Fibroblast of villous mesenchyme (primary cell): ENCODE results near the gene AMOTL1. TPM values are rescaled to one million over a fixed set of nuclear protein-coding genes. Genes with fewer than 3 reads are reported as not detected.
A peak's percentile ranks its signal among the peaks of the same experiment; 100 is the strongest.

Experiments used
- DNase-seq: peaks from one replicate; pipeline ENCODE4 v3.0.0-alpha.2; 2010; ENCODE audit warnings: low read depth
- H3K4me3 ChIP-seq: 2 replicates; pipeline ENCODE4 v1.5.1; 2011; ENCODE audit warnings: low read depth, mild to moderate bottlenecking, low read length
- total RNA-seq: library from RNA; depleted of rRNA; stranded (reverse); fragments of >200 nt; gene quantifications from 2 replicates; pipeline ENCODE4 v1.2.3, GENCODE V29; 2012
- TF ChIP-seq, protein P1 (sequence below): IDR thresholded peaks from 2 replicates; pipeline ENCODE4 v1.5.1; 2012; ENCODE audit warnings: low read depth, mild to moderate bottlenecking, low read length; ENCODE audit not compliant: insufficient read depth

Gene AMOTL1
- total RNA-seq, 1 donor, result 25.9 TPM

DNA sequence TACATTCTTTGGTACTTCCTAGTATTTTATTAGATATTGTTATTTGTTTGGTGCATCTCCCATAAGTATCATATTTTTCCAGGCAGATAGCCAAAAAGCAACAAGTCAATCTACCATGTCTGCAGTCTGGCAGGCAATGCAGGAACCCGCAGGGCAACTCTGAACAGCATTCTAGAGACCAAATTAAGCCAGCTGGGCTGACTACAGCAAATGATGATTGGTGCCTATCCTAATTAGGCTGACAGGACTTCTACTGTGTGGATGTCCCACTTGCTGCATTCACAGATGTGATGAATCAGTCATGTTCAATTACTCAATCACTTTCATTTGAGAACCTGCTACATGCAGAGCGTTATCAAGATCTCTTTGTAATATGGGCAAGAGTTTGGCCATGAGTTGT is 40.3 kb upstream of the AMOTL1 start:
- H3K4me3 ChIP-seq, result no peak overlapping the region
- TF ChIP-seq, protein P1, sequence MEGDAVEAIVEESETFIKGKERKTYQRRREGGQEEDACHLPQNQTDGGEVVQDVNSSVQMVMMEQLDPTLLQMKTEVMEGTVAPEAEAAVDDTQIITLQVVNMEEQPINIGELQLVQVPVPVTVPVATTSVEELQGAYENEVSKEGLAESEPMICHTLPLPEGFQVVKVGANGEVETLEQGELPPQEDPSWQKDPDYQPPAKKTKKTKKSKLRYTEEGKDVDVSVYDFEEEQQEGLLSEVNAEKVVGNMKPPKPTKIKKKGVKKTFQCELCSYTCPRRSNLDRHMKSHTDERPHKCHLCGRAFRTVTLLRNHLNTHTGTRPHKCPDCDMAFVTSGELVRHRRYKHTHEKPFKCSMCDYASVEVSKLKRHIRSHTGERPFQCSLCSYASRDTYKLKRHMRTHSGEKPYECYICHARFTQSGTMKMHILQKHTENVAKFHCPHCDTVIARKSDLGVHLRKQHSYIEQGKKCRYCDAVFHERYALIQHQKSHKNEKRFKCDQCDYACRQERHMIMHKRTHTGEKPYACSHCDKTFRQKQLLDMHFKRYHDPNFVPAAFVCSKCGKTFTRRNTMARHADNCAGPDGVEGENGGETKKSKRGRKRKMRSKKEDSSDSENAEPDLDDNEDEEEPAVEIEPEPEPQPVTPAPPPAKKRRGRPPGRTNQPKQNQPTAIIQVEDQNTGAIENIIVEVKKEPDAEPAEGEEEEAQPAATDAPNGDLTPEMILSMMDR, result no peak
- DNase-seq, result no peak

DNA sequence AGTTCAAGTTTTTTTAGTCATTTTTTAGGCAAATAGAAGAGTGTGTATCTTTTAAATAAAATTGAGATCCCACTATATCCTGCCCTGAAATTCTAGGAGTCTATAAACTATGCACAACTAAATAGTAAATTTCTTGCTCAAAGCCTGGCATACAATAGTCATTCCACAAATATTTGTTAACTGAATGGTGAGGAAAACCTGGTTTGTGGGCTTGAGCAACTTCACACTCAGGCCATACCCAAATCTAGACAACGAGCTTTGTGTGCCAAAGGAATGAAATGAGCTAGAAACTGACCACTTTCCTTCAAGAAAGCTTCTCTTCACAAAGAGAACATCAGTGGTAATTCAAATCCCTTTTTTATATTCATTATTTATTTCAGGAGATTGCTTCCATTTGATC is 39.6 kb upstream of the AMOTL1 start:
- TF ChIP-seq, protein P1, result no peak
- no peak for DNase-seq
- H3K4me3 ChIP-seq, result no peak overlapping the region

DNA sequence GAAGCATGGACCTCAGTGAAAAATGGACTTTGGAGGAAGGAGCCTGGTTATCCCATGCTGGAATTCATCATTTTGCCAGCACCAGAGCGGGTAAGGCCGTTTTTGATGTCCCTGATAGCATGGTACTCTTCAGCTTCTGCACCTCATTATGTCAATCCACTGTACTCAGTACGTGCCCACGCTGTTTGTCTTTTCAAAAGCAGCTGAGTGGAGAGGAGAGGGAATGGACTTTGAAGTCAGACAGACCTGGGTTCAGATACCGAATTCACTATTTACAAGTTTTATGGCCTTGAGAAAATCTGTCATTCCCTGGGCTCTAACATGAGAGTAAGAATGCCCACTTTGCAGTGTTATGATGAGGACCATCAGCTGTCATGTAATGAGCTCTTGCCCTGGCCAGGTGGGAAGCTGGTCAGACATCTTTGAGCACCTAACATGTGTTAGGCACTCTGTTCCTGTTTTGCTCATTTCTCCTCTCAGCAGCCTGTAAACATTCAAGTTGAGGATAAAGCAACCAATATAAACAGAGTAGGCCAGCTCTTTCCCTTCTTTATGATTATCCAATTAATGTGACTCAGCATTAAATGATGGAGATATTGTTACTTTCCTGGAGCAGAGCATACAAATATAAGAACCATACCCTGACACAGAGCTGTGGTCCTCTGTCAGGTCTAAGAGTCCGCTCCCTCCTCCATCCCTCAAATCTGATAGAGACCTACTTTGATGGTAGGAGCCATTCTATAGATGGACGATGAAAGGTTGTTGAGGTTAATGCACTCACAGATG is 39.0 kb upstream of the AMOTL1 start:
- H3K4me3 ChIP-seq, result no peak overlapping the region
- TF ChIP-seq, protein P1, result no peak
- DNase-seq, result no peak

DNA sequence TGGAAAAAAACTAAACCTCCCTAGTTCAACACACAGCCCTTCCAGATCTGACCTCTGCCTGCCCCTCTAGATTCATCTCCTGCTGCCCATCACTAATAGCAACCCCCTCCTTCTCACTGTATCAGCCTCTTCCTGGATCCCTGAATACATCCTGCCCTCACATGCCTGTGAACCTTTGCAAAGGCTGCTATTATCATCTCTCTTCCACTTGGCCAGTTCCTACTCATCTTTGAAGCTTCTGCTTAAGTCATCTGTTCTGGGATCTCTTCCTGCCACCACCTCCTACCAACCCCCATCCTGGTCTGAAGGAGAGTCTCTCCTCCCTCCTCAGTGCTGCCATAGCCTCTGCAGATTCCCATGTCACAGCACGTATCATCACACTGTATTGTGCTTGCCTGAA is 38.0 kb upstream of the AMOTL1 start:
- no peak overlapping the region for H3K4me3 ChIP-seq
- no peak for DNase-seq
- TF ChIP-seq, protein P1, result no peak

DNA sequence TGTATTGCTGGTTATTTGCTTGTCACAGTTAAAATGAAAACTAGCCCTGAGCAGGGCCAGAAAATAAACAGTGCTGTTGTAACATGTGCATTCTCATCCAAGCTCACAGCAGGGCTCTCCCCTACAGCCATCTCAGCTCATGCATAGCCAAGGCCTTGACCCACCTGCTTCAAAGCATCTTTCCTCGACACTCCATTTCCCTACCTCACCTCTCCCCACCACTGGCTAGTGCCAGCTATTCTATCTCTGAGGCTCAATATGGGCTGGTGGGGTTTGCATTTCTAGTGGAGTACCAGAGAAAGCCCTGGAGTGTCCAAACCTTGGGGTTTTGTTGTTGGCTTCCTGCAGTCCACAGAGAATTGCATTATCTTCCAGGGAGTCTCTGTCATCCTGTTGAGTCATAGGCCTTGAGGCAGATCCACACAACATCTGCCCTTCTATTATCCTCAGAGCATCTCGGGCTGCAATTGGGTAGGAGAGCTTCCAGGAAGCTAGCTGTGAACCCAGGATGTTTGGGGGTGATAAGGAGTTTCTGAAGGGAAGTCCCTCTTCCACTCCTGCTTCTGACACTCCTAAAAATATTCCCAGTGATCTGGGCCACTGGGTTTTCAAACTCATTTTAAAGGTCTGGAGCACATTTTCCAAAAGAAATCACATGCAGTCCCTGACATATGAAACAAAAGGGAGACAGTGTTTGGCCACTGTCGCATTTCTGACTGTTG is 36.1 kb upstream of the AMOTL1 start:
- DNase-seq, result peak; percentile 92
- TF ChIP-seq, protein P1, result no peak
- H3K4me3 ChIP-seq, result no peak overlapping the region

DNA sequence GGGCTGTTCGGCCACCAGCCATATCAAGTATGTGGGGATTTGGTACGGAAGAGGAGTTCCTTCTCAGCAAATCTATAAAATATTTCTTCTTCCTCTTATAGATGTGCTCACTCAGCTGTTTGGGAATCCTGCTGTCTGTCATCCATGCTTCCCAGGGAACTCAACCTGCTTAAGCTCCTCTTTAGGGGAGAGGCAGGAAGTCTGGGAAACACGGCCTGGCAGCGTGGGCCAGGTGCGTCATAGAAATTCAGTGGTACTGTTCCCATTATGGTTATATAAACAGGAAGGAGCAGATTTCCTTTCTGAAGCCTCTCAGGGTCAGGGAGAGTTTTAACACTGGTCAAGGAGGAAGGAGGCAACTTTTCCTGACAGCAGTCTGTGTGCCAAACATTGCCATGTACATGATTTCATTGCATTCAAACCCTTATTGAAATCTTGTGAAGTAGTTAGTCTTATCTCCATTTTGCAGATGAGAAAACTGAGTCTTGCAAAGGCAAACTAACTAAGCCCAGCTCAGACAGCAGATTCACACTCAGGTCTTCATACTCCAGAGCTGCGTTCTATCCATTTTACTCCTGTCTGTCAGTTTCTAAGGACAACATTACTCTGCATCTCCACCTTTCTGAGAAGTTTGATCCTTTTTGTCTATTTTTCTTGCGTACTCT is 35.4 kb upstream of the AMOTL1 start:
- H3K4me3 ChIP-seq, result no peak overlapping the region
- DNase-seq, result peak; percentile 97
- TF ChIP-seq, protein P1, result no peak
